Esophagus squamous epithelium (tissue), 5 donors: ENCODE results near the gene KCNS3. TPM values are rescaled to one million over a fixed set of nuclear protein-coding genes. Genes with fewer than 3 reads are reported as not detected.

ENCODE experiments used
- DNase-seq: peaks from one replicate; lab custom pipeline; 2025; lab: John Stamatoyannopoulos, UW
- H3K27ac ChIP-seq, 4 donors: fragments of 200-600 bp; sonication (generic); one replicate each; pipeline ENCODE4 v1.5.1; 2016 to 2019; ENCODE audit warnings: mild to moderate bottlenecking in 1 of 4
- H3K27me3 ChIP-seq, 4 donors: fragments of 200-600 bp; sonication (generic); 1 replicate in 3 of 4; 2 replicates in 1 of 4; pipeline versions ENCODE4 v1.5.1 to v1.6.0; 2017 to 2021; ENCODE audit warnings: antibody characterized with exemption in 1 of 4
- H3K36me3 ChIP-seq, 3 donors: fragments of 200-600 bp; sonication (generic); one replicate each; pipeline ENCODE4 v1.5.1; 2016 to 2019
- H3K4me1 ChIP-seq, 3 donors: fragments of 200-600 bp; sonication (generic); one replicate each; pipeline ENCODE4 v1.5.1; 2017 to 2019
- H3K4me3 ChIP-seq, 4 donors: fragments of 200-600 bp; sonication (generic); 1 replicate in 3 of 4; 2 replicates in 1 of 4; pipeline ENCODE4 v1.5.1; 2016 to 2019; ENCODE audit warnings: mild to moderate bottlenecking in 2 of 4, moderate library complexity in 1 of 4
- H3K9me3 ChIP-seq, 3 donors: fragments of 200-600 bp; sonication (generic); one replicate each; pipeline ENCODE4 v1.5.1; 2016 to 2019
- CTCF ChIP-seq, 6 experiments: fragments of 450-650 bp in 4 of 6; fragments of 200-600 bp in 2 of 6; sonication (generic) in 2 of 6; IDR thresholded peaks; one replicate each; pipeline ENCODE4 v1.5.1; 2016 to 2019; ENCODE audit warnings: antibody characterized with exemption in 6 of 6, mild to moderate bottlenecking in 4 of 6, moderate library complexity in 4 of 6
- POLR2A ChIP-seq, 4 donors: fragments of 450-650 bp; IDR thresholded peaks; one replicate each; pipeline ENCODE4 v1.6.1; 2017; ENCODE audit warnings: antibody characterized with exemption in 4 of 4, mild to moderate bottlenecking in 4 of 4, moderate library complexity in 3 of 4
- WGBS, 2 donors: methylation state at CpG; one replicate each; pipeline ENCODE4 v1.1.5; 2018; 5-methylcytosine and 5-hydroxymethylcytosine counted together
- intact Hi-C: fragments of 100-400 bp; cut with DNase I; formaldehyde crosslinking; loops from one replicate; pipeline ENCODE4 v1.15.0; 2022
- total RNA-seq, 4 donors: library from RNA; depleted of rRNA; stranded (reverse); fragments of >200 nt; gene quantifications; one replicate each; pipeline ENCODE4 v1.1.0, GENCODE V29; 2016
- donor health status: DM: yes; HTN: yes; CAD: no.

KCNS3 gene
- total RNA-seq, 4 donors from 2014 or later, result 8.6 to 33.5 (median 21.5) TPM

- H3K27ac ChIP-seq, result no peak overlapping the region
- H3K4me1 ChIP-seq, result peaks cover 0 to 4% (median 0%) of the 10 kb centered on the region in 3 donors
- H3K27me3 ChIP-seq, result no peaks in the 10 kb centered on the region
- no peak for DNase-seq
- whole genome bisulfite sequencing, 2 donors, result 62 to 66% methylated on average over 5 of the region's 6 CpGs
- peaks cover 0 to 25% (median 0%) of the 10 kb centered on the region in 3 donors for H3K36me3 ChIP-seq
- no peak overlapping the region for H3K4me3 ChIP-seq
- intact Hi-C loops, result no loop called here
- H3K9me3 ChIP-seq, result no peaks in the 10 kb centered on the region
- no peak for TF ChIP-seq CTCF (IDR thresholded peaks at IDR 0.05)
- TF ChIP-seq POLR2A (IDR thresholded peaks at IDR 0.05), result no peak
Measured at GRCh38 chr2:17935242-17935885, 56.9 kb downstream of the KCNS3 start.

- peaks cover 0 to 4% (median 0%) of the 10 kb centered on the region in 3 donors for H3K4me1 ChIP-seq
- intact Hi-C loops, result no loop called here
- H3K27me3 ChIP-seq, result no peaks in the 10 kb centered on the region
- H3K36me3 ChIP-seq, result peaks cover 0 to 16% (median 0%) of the 10 kb centered on the region in 3 donors
- H3K9me3 ChIP-seq, result no peaks in the 10 kb centered on the region
- no peak overlapping the region for H3K27ac ChIP-seq
- TF ChIP-seq CTCF (IDR thresholded peaks at IDR 0.05) (no peak), POLR2A (IDR thresholded peaks at IDR 0.05) (no peak)
- 56 to 100% methylated on average over 1 of the region's 1 CpG for WGBS, 2 donors
- DNase-seq, result no peak
- H3K4me3 ChIP-seq, result no peak overlapping the region
Measured at GRCh38 chr2:17936599-17936998, 58.1 kb downstream of the KCNS3 start.

- DNase-seq, result no peak
- TF ChIP-seq CTCF (IDR thresholded peaks at IDR 0.05) (no peak), POLR2A (IDR thresholded peaks at IDR 0.05) (no peak)
- Histone ChIP-seq H3K27ac (no peak overlapping the region), H3K27me3 (no peaks in the 10 kb centered on the region), H3K9me3 (no peaks in the 10 kb centered on the region), H3K4me3 (no peak overlapping the region), H3K36me3 (no peaks in the 10 kb centered on the region), H3K4me1 (no peaks in the 10 kb centered on the region)
- intact Hi-C loops, result no loop called here
- 64 to 75% methylated on average over 2 of the region's 2 CpGs for WGBS, 2 donors
Measured at GRCh38 chr2:17940091-17940630, 61.7 kb downstream of the KCNS3 start.

- Histone ChIP-seq H3K4me1 (no peaks in the 10 kb centered on the region), H3K27ac (no peak overlapping the region), H3K4me3 (no peak overlapping the region), H3K36me3 (no peaks in the 10 kb centered on the region), H3K9me3 (no peaks in the 10 kb centered on the region), H3K27me3 (no peaks in the 10 kb centered on the region)
- intact Hi-C loops, result no loop called here
- WGBS, 2 donors, result 72 to 79% methylated on average over 4 of the region's 4 CpGs
- no peak for TF ChIP-seq CTCF (IDR thresholded peaks at IDR 0.05)
- no peak for TF ChIP-seq POLR2A (IDR thresholded peaks at IDR 0.05)
- DNase-seq, result no peak
Measured at GRCh38 chr2:17943444-17943843, 65.0 kb downstream of the KCNS3 start.

- no peaks in the 10 kb centered on the region for H3K4me1 ChIP-seq
- no peak overlapping the region for H3K27ac ChIP-seq
- no peak overlapping the region for H3K4me3 ChIP-seq
- 68 to 86% methylated on average over 3 of the region's 3 CpGs for WGBS, 2 donors
- no peaks in the 10 kb centered on the region for H3K9me3 ChIP-seq
- H3K27me3 ChIP-seq, result no peaks in the 10 kb centered on the region
- TF ChIP-seq CTCF (IDR thresholded peaks at IDR 0.05), result no peak
- no peak for TF ChIP-seq POLR2A (IDR thresholded peaks at IDR 0.05)
- intact Hi-C loops, result no loop called here
- DNase-seq, result no peak
- H3K36me3 ChIP-seq, result no peaks in the 10 kb centered on the region
Measured at GRCh38 chr2:17947113-17947512, 68.6 kb downstream of the KCNS3 start.
